Measurements from ENCODE around the gene ST3GAL3. TPM values are rescaled to one million over a fixed set of nuclear protein-coding genes. Genes with fewer than 3 reads are reported as not detected.

Gene ST3GAL3
- total RNA-seq, 4 donors from 2014 or later = 32.2 to 57.4 (median 38.3) TPM

DNA sequence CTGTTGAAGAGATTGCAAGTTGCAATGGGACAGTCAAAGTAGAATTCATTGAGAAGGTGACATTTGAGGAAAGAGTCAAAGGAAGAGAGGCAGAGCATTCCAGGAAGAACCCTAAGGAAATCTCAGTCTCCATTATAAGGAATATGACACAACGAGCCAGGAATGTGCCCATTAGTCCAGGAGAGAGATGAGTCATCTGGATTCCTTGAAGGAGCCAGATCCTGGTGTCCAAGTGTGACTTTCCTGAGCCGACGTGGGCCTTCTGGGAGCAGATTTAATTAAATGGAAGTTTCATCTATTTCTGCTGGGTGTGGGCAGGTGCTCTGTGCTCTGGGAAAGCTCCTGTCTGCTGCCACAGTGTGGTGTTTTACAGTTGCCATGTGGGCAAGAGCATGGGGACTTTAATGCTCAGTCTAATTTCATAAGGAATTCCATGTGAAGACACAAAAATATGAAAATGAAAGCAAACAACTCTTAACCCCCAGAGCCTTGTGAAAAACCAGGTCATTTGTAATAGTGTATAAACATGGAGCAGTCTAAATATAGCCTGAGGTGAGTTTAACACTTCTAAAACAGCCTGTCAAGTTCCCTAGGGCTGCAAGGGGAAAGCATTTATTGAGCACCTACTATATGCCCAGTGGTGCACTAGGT is 114.8 kb downstream of the ST3GAL3 start:
- in situ Hi-C loops (cut with MboI; ENCODE audit: low sequenced_read_pairs in 4 of 4) (no loop called here), intact Hi-C loops (cut with DNase I; ENCODE audit: low total_unique reads) (loop anchor here (2.0 to 5.0 kb wide), 2 partner anchors 35 to 60 kb away; no protein-coding TSS in a partner anchor)
- Histone ChIP-seq H3K27me3 (no peaks in the 10 kb centered on the region), H3K36me3 (peaks cover 0 to 6% of the 10 kb centered on the region in 2 donors), H3K9me3 (no peaks in the 10 kb centered on the region), H3K27ac (peak overlapping the region; percentile 9 to 54 (median 29)), H3K4me1 (peaks cover 12 to 19% of the 10 kb centered on the region in 2 donors), H3K4me3 (no peak overlapping the region)
- peak; percentile 51 to 56 for DNase-seq
- TF ChIP-seq POLR2A (IDR thresholded peaks at IDR 0.05) = no peak
- TF ChIP-seq, protein P1, sequence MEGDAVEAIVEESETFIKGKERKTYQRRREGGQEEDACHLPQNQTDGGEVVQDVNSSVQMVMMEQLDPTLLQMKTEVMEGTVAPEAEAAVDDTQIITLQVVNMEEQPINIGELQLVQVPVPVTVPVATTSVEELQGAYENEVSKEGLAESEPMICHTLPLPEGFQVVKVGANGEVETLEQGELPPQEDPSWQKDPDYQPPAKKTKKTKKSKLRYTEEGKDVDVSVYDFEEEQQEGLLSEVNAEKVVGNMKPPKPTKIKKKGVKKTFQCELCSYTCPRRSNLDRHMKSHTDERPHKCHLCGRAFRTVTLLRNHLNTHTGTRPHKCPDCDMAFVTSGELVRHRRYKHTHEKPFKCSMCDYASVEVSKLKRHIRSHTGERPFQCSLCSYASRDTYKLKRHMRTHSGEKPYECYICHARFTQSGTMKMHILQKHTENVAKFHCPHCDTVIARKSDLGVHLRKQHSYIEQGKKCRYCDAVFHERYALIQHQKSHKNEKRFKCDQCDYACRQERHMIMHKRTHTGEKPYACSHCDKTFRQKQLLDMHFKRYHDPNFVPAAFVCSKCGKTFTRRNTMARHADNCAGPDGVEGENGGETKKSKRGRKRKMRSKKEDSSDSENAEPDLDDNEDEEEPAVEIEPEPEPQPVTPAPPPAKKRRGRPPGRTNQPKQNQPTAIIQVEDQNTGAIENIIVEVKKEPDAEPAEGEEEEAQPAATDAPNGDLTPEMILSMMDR (IDR thresholded peaks at IDR 0.05 in 4 of 5, conservative IDR thresholded peaks at IDR 0.05 in 1 of 5) = no peak
- peak; percentile 100 for ATAC-seq

DNA sequence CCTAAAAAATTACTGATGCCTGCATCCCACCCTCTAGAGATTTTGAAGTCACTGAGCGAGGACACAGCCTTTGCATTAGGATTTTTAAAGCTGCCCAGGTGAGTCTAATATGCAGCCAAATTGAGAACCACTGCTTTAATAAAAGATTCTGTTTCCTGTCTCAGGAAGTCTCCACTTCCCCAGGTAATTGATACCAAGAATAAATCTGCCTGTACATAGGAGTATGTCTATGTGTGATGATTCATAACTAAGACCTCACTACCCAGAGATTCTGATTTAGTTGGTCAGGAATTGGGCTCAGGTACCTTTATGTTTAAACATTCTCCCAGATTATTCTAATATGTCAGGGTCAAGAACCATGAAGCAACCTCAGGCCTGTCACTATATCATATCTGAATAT is 117.5 kb downstream of the ST3GAL3 start:
- H3K27ac ChIP-seq = no peak overlapping the region
- intact Hi-C loops (cut with DNase I; ENCODE audit: low total_unique reads) = loop anchor here (5.0 kb wide), 1 partner anchor 62 kb away; no protein-coding TSS in a partner anchor

DNA sequence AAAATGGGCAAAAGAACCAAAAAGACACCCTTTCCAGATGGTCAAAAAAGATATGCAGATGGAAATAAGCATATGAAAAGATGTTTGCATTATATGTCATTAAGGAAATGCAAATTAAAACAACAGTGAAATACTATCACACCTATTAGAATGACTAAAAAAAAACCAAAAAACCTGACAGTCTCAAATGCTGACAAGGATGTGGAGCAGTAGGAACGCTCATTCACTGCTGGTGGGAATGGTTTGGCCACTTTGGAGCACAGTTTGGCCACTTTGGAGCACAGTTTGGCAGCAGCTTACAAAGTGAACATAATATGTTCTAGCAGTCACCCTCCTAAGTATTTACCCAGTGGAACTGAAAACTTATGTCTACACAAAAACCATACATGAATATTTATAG is 121.2 kb downstream of the ST3GAL3 start:
- intact Hi-C loops (cut with DNase I; ENCODE audit: low total_unique reads) (no loop called here), in situ Hi-C loops (cut with MboI; ENCODE audit: low sequenced_read_pairs in 4 of 4) (no loop called here)
- peaks cover 0 to 4% of the 10 kb centered on the region in 2 donors for H3K4me1 ChIP-seq
- ATAC-seq (no peak), DNase-seq (no peak)
- H3K27me3 ChIP-seq = no peaks in the 10 kb centered on the region
- H3K36me3 ChIP-seq = no peaks in the 10 kb centered on the region
- H3K4me3 ChIP-seq = no peak overlapping the region
- no peaks in the 10 kb centered on the region for H3K9me3 ChIP-seq
- no peak overlapping the region for H3K27ac ChIP-seq
- TF ChIP-seq, protein P1 (IDR thresholded peaks at IDR 0.05 in 4 of 5, conservative IDR thresholded peaks at IDR 0.05 in 1 of 5) = no peak
- no peak for TF ChIP-seq POLR2A (IDR thresholded peaks at IDR 0.05)

More for the DNA sequence above, 117.5 kb downstream of the ST3GAL3 start:
- Histone ChIP-seq H3K36me3 (no peaks in the 10 kb centered on the region), H3K9me3 (no peaks in the 10 kb centered on the region), H3K4me1 (peaks cover 12 to 19% of the 10 kb centered on the region in 2 donors), H3K27me3 (no peaks in the 10 kb centered on the region), H3K4me3 (no peak overlapping the region)
- DNase-seq (no peak), ATAC-seq (no peak)
- in situ Hi-C loops (cut with MboI; ENCODE audit: low sequenced_read_pairs in 4 of 4) = no loop called here
- no peak for TF ChIP-seq POLR2A (IDR thresholded peaks at IDR 0.05)
- TF ChIP-seq, protein P1 (IDR thresholded peaks at IDR 0.05 in 4 of 5, conservative IDR thresholded peaks at IDR 0.05 in 1 of 5) = no peak

DNA sequence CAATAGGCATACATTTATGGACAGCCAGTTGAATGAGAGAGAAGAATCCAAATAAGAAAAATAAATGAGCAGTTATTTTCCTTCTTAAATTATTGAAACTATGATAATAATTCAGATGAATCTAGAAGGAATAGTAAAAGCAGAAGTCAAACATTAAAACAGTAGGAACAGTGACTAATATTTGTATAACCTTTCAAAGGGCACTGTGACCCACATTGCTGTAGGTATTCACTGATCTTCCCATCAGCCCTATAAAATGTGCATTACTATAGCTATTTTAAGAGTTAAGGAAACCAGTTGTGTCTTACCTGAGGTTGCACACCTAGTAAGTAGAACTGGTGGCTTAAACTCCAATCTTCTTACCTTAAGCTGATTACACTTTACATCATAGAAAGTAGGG is 123.5 kb downstream of the ST3GAL3 start:
- Histone ChIP-seq H3K27me3 (no peaks in the 10 kb centered on the region), H3K9me3 (no peaks in the 10 kb centered on the region), H3K4me1 (peaks cover 4% of the 10 kb centered on the region in 2 donors), H3K27ac (no peak overlapping the region), H3K4me3 (no peak overlapping the region), H3K36me3 (peaks cover 0 to 4% of the 10 kb centered on the region in 2 donors)
- in situ Hi-C loops (cut with MboI; ENCODE audit: low sequenced_read_pairs in 4 of 4) = no loop called here
- intact Hi-C loops (cut with DNase I; ENCODE audit: low total_unique reads) = no loop called here
- no peak for TF ChIP-seq POLR2A (IDR thresholded peaks at IDR 0.05)
- TF ChIP-seq, protein P1 (IDR thresholded peaks at IDR 0.05 in 4 of 5, conservative IDR thresholded peaks at IDR 0.05 in 1 of 5) = no peak
- DNase-seq (no peak), ATAC-seq (no peak)
